GM04503 (cell line): ENCODE data around the gene CADM3.
A peak's percentile ranks its signal among the peaks of the same experiment; 100 is the strongest.

ENCODE experiments used
- DNase-seq: peaks from one replicate; pipeline ENCODE4 v3.0.0-alpha.2; 2012; ENCODE audit warnings: low read depth

CADM3 gene

GRCh38 chr1:159173320-159173719 is 1.9 kb downstream of the CADM3 start:
- DNase-seq, result no peak

GRCh38 chr1:159175571-159175970 is 4.2 kb downstream of the CADM3 start:
- no peak for DNase-seq

- DNase-seq, result no peak
These were observed 6.0 kb downstream of the CADM3 start for GRCh38 chr1:159177272-159177907.

- no peak for DNase-seq
These were observed 8.5 kb downstream of the CADM3 start for GRCh38 chr1:159179906-159180305.

GRCh38 chr1:159180516-159180915 is 9.1 kb downstream of the CADM3 start:
- DNase-seq, result no peak

- DNase-seq, result no peak
These were observed 10.1 kb downstream of the CADM3 start for GRCh38 chr1:159181328-159182024.

GRCh38 chr1:159184201-159184600 is 12.8 kb downstream of the CADM3 start:
- DNase-seq, result no peak

GRCh38 chr1:159185121-159185520 is 13.7 kb downstream of the CADM3 start:
- no peak for DNase-seq

GRCh38 chr1:159187033-159187432 is 15.6 kb downstream of the CADM3 start:
- no peak for DNase-seq

- DNase-seq, result no peak
These were observed 16.4 kb downstream of the CADM3 start for GRCh38 chr1:159187647-159188374.

- DNase-seq, result peak; percentile 4
These were observed 17.0 kb downstream of the CADM3 start for GRCh38 chr1:159188375-159188788.

- no peak for DNase-seq
These were observed 19.0 kb downstream of the CADM3 start for GRCh38 chr1:159190441-159190840.

GRCh38 chr1:159196543-159196942 is 25.1 kb downstream of the CADM3 start:
- no peak for DNase-seq

GRCh38 chr1:159197561-159198557 is 26.4 kb downstream of the CADM3 start:
- DNase-seq, result peak; percentile 11

- DNase-seq, result no peak
These were observed 28.5 kb downstream of the CADM3 start for GRCh38 chr1:159199901-159200300.

- DNase-seq, result no peak
These were observed 29.4 kb downstream of the CADM3 start for GRCh38 chr1:159200769-159201168.

- no peak for DNase-seq
These were observed 30.2 kb downstream of the CADM3 start for GRCh38 chr1:159201642-159202041.

- DNase-seq, result no peak
These were observed 32.2 kb downstream of the CADM3 start for GRCh38 chr1:159203610-159204009.

GRCh38 chr1:159204161-159205141 is 33.0 kb downstream of the CADM3 start, which contains the start of gene ACKR1:
Gene ACKR1 (plus strand): TSS chr1:159204875. CDS start chr1:159204960, 85 bp downstream.
- DNase-seq, result no peak

- no peak for DNase-seq
These were observed 33.8 kb downstream of the CADM3 start for GRCh38 chr1:159205225-159205624.

- no peak for DNase-seq
These were observed 34.7 kb downstream of the CADM3 start for GRCh38 chr1:159206110-159206509.
